DND-41 (cell line): ENCODE measurements around the gene BRSK2.

Experiments used
- EZH2 ChIP-seq: IDR thresholded peaks from 3 replicates; pipeline ENCODE4 v1.6.1; 2012; ENCODE audit warnings: borderline replicate concordance, low read depth, mild to moderate bottlenecking, moderate library complexity, low read length, inconsistent platforms; ENCODE audit not compliant: severe bottlenecking
- TF ChIP-seq, protein P1 (sequence below): IDR thresholded peaks from 2 replicates; pipeline ENCODE4 v1.5.1; 2012; ENCODE audit warnings: borderline replicate concordance, low read length, moderate library complexity, mild to moderate bottlenecking; ENCODE audit not compliant: poor library complexity, severe bottlenecking; ENCODE audit errors: extremely low read depth

GRCh38 chr11:1384199-1384970, 5.3 kb upstream of the BRSK2 start:
- no peak for TF ChIP-seq EZH2
- TF ChIP-seq, protein P1, sequence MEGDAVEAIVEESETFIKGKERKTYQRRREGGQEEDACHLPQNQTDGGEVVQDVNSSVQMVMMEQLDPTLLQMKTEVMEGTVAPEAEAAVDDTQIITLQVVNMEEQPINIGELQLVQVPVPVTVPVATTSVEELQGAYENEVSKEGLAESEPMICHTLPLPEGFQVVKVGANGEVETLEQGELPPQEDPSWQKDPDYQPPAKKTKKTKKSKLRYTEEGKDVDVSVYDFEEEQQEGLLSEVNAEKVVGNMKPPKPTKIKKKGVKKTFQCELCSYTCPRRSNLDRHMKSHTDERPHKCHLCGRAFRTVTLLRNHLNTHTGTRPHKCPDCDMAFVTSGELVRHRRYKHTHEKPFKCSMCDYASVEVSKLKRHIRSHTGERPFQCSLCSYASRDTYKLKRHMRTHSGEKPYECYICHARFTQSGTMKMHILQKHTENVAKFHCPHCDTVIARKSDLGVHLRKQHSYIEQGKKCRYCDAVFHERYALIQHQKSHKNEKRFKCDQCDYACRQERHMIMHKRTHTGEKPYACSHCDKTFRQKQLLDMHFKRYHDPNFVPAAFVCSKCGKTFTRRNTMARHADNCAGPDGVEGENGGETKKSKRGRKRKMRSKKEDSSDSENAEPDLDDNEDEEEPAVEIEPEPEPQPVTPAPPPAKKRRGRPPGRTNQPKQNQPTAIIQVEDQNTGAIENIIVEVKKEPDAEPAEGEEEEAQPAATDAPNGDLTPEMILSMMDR: no peak
